Astrocyte (in vitro differentiated cells and primary cell): ENCODE results near the gene PLEKHO2.

Source experiments
- CTCF ChIP-seq: IDR thresholded peaks from 2 replicates; pipeline ENCODE4 v1.5.1; 2011; ENCODE audit warnings: low read depth, mild to moderate bottlenecking, inconsistent platforms, low read length, moderate library complexity; ENCODE audit not compliant: insufficient read depth
- EZH2 ChIP-seq: IDR thresholded peaks from 2 replicates; pipeline ENCODE4 v1.6.1; 2012; ENCODE audit warnings: mild to moderate bottlenecking, low read length, inconsistent platforms; ENCODE audit not compliant: insufficient read depth

- no peak for TF ChIP-seq CTCF
- TF ChIP-seq EZH2 = no peak
Measured at GRCh38 chr15:64858021-64858575, 16.4 kb downstream of the PLEKHO2 start.
